ENCODE measurements around the gene TMEM63B. TPM values are rescaled to one million over a fixed set of nuclear protein-coding genes. Genes with fewer than 3 reads are reported as not detected.

The TMEM63B gene
- polyA plus RNA-seq, 1 donor from 2014 or later: 2.8 TPM

DNA sequence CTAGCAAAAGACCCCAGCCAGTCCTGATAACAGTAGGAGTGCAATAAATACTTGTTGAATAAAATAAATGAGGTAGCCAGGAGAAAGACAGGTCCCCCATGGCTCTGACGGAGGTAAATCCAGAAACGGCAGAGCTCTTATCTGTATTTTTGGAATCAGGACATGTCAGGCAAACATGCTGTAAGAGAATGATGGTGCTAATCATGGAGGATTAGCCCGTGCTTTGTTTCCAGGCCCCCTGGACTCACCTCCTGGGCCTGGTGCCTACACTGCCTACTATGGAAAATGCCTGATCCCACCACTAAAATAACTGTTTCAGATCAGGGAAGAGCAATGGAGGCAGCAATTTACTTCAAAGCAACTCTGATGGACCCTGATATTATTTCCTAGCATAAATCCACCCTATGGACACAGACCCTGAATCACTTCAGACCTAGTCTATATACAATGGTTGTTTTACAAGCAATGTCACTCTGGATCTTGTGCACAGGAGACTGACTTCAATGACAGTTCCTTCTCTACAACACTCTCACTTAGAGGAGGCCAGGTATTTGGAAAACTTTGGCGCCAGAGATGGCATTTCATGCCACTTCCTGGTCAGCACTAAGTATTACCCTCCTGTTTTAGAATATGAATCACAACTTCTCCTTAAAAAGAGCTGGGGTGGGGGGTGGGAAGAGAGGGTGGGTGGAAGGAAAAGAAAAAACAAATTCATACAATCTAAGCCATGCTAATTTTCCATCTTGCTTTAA lies 6.5 kb upstream of the TMEM63B start:
- Mint-ChIP-seq H3K27me3 (no peaks in the 10 kb centered on the region), H3K27ac (peak overlapping the region in 1 of 3 donors; percentile 11), H3K4me1 (peaks cover 37 to 57% (median 50%) of the 10 kb centered on the region in 3 donors), H3K4me3 (peak overlapping the region in 1 of 4 donors; percentile 6), H3K9me3 (no peaks in the 10 kb centered on the region), H3K36me3 (peaks cover 2% of the 10 kb centered on the region)

DNA sequence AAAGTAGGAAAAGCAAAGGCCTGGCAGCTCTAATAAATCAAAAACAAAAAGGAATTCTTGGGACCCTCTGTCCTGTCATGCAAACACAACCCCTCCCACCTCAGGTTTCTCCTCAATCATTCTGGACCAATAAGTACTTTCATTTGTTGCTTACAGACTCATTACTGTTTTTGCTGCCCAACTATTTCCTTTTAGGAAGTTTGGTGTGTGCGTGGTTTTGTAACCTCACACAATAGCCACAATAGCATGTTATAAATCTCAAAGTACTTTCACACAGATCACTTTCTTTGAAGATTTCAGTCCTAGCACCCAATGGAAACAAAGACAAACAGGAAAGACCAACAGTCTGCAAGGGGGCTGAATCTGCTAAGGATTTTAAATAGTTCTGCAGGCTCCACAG lies 4.6 kb upstream of the TMEM63B start:
- peaks cover 46 to 61% (median 59%) of the 10 kb centered on the region in 3 donors for H3K4me1 Mint-ChIP-seq
- no peaks in the 10 kb centered on the region for H3K27me3 Mint-ChIP-seq
- H3K9me3 Mint-ChIP-seq: no peaks in the 10 kb centered on the region
- H3K4me3 Mint-ChIP-seq: peak overlapping the region in 2 of 4 donors; percentile 29 to 99
- H3K27ac Mint-ChIP-seq: peak overlapping the region; percentile 1 to 73 (median 73)
- no peaks in the 10 kb centered on the region for H3K36me3 Mint-ChIP-seq

DNA sequence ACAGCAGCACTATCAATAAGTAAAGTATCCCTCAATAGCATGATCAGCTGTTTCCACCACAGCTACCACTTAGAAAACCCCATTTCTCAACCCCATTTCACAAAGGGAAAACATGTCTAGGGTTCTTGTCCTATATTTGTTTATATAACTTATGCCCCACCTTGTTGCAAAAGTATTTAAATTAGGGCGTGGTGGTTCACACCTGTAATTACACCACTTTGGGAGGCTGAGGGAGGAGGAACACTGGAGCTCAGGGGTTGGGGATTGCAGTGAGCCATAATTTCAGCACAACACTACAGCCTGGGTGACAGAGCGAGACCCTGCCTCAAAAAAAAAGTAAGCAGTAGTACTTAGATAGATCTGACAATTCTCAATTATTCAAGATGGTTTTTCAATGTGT lies 3.8 kb upstream of the TMEM63B start:
- H3K4me1 Mint-ChIP-seq: peaks cover 46 to 59% (median 54%) of the 10 kb centered on the region in 3 donors
- no peaks in the 10 kb centered on the region for H3K9me3 Mint-ChIP-seq
- no peaks in the 10 kb centered on the region for H3K27me3 Mint-ChIP-seq
- peak overlapping the region in 1 of 3 donors; percentile 73 for H3K27ac Mint-ChIP-seq
- H3K4me3 Mint-ChIP-seq: peak overlapping the region in 2 of 4 donors; percentile 39 to 99
- no peaks in the 10 kb centered on the region for H3K36me3 Mint-ChIP-seq

DNA sequence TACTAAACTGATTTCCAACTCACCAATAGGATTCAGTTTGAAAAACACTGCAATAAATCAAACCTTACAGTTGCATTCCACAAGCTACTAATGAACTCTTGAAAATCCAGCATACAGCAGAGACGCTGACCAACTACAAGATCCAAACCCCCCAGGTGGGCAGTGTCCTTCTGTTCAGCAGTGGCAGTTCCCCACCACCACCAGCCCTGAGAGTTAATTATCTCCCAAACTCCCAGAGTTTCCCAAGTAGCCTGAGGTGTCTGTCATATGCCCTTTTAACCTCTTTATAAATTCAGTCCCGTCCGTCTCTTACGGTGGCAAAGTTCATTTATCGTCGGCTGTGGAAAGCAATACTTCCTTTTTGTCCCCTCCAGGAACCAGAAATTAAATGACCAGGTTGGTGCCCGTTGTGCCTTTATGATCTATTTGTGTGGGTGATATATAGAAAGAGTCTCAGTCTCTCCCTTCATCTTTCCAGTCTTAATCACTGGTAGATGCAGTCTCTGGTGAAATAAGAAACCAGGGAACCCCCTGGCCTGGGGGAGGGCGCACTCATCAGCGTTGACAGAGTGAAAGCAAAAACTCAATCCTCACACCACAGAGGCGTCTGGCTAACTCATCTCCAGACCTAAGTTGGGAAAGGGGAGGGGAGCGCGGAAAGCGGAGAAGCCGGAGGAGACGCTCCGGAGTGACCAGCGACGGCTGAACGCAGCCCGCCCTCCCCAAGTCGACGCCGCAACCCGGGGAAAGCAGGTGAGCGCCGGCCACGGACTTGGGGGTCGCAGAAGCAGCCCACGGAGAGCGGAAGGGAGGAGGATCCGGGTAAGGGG lies 819 bp upstream of the TMEM63B start:
- no peaks in the 10 kb centered on the region for H3K27me3 Mint-ChIP-seq
- H3K4me3 Mint-ChIP-seq: peak overlapping the region; percentile 94 to 99 (median 99)
- H3K9me3 Mint-ChIP-seq: no peaks in the 10 kb centered on the region
- H3K4me1 Mint-ChIP-seq: peaks cover 36 to 49% (median 40%) of the 10 kb centered on the region in 3 donors
- no peaks in the 10 kb centered on the region for H3K36me3 Mint-ChIP-seq
- H3K27ac Mint-ChIP-seq: peak overlapping the region; percentile 98 to 99 (median 99)

DNA sequence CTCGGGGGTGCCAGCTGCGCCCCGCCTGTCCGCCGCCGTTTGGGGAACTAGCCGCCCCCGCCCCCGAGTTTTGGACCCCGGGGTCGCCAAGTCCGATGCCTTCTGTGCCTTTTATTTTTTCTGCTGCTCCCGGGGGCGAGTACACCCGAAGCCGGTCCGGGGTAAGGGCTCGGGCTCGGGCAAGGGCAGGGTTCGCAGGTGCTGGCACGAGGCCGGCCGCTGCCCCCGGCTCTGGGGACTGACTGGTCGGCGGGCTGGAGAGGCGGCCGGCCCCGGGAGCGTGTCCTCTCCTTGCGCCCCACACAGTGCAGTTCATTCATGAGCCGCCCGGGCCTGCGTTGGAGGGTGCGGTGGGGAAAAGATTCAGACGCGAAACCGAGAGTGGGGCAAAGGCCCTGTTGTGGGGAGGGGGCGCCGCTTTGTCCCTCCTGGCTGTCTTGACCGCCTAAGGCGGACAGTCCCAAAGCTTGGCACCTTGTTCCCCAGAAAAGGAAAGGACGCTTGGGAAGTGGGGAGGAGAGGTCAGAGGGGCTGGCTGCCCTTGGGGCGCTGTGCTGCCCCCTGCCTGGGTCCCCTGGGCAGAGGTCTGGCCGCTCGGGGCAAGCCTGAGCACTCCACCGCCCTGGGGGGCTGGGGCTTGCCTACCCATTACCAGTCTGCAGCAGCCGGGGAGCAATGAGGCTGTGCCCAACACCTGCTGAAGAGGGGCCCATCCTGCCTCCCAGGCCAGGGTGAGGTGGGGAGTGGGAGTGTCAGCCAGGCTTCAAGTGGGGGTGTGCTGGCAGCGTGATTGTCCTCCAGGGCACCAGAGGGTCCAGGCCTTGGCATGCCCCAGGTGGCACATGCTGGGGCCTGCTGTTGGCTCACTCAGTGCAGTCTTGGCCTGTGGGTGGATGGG lies 915 bp downstream of the TMEM63B start:
- Mint-ChIP-seq H3K27me3 (peaks cover 1% of the 10 kb centered on the region), H3K9me3 (no peaks in the 10 kb centered on the region), H3K27ac (peak overlapping the region; percentile 47 to 88 (median 85)), H3K4me1 (peaks cover 31 to 38% (median 37%) of the 10 kb centered on the region in 3 donors), H3K36me3 (no peaks in the 10 kb centered on the region), H3K4me3 (peak overlapping the region; percentile 77 to 99 (median 90))

DNA sequence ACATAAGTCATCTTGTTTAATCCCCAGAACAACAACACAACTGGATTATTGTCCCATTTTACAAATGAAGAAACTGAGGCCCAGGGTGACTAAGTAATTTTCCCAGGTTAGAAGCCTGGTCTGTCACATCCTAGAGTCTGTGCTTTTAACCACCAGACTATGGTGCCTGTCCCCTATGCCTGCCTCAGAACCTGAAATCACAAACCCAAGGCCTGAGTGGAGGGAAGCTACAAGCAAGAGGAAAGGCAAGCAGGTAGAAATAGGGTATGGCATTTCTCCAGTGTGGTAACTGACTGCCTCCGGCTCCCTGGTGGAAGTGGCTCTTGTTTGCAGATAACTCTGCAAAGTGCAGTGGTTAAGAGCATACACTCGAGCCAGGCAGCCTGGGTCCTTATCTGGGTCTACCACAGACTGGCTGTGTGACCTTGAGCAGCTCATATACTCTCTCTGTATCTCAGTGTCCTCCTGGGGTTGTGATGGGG lies 2.5 kb downstream of the TMEM63B start:
- Mint-ChIP-seq H3K27me3 (peaks cover 1% of the 10 kb centered on the region), H3K36me3 (no peaks in the 10 kb centered on the region), H3K27ac (peak overlapping the region in 1 of 3 donors; percentile 85), H3K9me3 (no peaks in the 10 kb centered on the region), H3K4me1 (peaks cover 21 to 23% (median 22%) of the 10 kb centered on the region in 3 donors), H3K4me3 (peak overlapping the region in 2 of 4 donors; percentile 15 to 99)

DNA sequence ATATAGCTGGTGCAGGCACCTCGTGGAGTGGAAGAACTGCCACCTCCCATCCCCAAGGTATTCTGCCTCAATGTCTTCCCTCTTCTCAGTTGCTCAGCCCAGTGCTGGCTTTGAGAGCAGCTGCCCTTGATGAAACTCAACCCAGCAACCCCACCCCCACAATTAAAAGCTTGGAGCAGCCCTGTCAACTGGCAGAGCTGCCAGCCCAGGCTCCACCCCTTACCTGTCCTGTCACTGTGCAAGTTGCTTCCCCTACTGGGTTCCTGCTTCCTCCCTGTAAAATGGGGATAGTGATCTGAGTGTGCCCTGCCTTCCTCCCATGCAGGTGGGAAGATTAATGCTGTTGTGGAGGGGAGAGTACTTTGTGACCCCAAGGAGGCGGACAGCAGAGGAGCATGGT lies 4.5 kb downstream of the TMEM63B start:
- H3K4me1 Mint-ChIP-seq: peaks cover 7 to 11% (median 8%) of the 10 kb centered on the region in 3 donors
- peak overlapping the region in 1 of 4 donors; percentile 62 for H3K4me3 Mint-ChIP-seq
- H3K9me3 Mint-ChIP-seq: no peaks in the 10 kb centered on the region
- peaks cover 1% of the 10 kb centered on the region for H3K27me3 Mint-ChIP-seq
- peak overlapping the region in 1 of 3 donors; percentile 2 for H3K27ac Mint-ChIP-seq
- peaks cover 4% of the 10 kb centered on the region for H3K36me3 Mint-ChIP-seq

DNA sequence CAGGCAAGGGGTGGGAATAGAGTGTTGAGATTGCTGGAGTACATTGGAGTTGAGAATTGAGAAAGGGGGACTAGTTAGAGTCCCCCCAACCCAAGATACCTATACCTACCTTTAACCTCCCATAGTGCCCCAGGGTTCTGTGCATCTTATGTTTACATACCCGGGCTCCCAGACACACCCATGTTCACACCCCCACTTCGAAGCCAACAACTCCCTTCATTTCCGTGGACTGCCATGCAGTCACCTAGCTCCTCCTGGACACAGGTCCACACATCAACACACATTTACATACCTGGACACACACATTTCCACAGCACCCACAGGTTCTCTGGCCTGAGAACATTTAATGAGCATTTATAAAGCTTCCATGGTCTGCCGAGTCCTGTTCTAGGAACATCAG lies 5.1 kb downstream of the TMEM63B start:
- Mint-ChIP-seq H3K4me3 (peak overlapping the region in 1 of 4 donors; percentile 12), H3K9me3 (no peaks in the 10 kb centered on the region), H3K27ac (peak overlapping the region in 1 of 3 donors; percentile 2), H3K27me3 (peaks cover 1% of the 10 kb centered on the region), H3K36me3 (peaks cover 4% of the 10 kb centered on the region), H3K4me1 (peaks cover 6 to 11% (median 8%) of the 10 kb centered on the region in 3 donors)

DNA sequence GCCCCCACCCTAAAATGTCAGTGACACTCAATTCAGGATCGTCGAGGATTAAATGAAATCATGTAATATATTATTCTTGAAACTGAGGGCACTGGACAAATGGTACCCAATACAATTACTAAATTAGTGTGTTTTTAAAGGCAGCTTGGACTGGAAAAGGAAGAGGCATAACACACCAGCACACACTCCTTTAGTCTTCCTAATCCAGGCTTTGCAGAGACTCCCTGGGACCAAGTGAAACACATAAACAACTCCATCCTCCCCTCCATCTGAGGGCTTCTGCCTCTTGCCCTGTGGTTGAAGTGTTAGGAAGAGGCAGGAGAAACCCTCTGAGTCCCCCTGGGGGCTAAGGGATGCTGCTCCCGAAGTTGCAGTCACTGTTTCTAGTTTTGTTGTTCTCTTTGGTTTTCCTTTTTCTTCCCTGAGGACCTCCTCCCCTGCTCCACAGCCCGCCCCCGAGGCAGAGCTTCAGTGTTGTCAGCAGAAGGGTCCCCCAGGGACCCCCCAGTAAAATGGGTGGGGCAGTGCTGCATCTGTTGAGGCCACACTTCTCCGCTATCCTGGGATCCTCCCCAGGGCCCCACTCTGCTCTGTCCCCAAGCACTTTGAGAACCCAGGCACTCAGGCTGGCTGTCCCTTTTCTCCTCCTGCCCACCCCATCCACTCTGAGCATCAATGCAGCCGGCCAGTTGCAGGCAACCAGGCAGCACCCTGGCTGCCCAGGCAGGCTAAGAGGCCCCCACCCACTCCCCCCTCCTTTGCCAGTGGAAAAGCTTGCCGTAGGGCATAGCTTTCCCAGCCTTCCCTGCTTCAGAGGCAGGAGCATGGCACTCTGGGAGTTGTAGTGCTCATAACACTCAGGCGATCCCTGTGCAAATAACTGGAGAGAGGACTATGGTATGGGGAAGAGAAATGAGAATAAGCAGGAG lies 5.9 kb downstream of the TMEM63B start:
- peaks cover 1% of the 10 kb centered on the region for H3K27me3 Mint-ChIP-seq
- peaks cover 6 to 11% (median 8%) of the 10 kb centered on the region in 3 donors for H3K4me1 Mint-ChIP-seq
- peaks cover 4% of the 10 kb centered on the region for H3K36me3 Mint-ChIP-seq
- no peaks in the 10 kb centered on the region for H3K9me3 Mint-ChIP-seq
- peak overlapping the region in 1 of 4 donors; percentile 12 for H3K4me3 Mint-ChIP-seq
- H3K27ac Mint-ChIP-seq: no peak overlapping the region

DNA sequence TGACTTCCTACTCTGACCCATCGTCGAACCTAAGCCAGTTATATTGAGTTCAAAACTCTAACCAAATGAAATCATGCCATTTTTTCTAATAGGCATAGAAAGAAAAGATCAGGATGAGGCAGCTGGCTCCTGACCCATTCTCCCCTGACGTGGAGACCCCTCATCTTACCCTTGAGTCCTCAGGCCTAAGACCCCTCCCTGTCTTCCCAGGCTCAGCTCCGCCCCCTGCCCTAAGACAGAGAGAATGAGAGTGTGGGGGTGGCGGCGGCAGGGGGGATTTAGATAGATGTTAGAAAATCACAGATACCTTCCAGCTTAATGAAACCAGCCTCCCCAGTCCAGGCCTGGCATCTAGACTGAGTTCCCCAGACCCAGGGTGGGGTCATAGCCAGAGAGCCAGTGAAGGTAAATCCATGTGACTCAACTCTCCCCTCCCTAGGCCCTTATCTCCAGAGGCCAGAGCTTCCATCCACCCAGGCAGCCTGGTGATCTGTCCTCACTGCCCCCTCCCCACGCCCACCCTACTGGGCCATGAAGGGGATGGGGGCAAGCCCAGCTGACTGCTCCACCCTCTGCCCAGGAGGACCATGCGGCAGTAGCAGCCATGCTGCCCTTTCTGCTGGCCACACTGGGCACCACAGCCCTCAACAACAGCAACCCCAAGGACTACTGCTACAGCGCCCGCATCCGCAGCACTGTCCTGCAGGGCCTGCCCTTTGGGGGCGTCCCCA lies 6.8 kb downstream of the TMEM63B start:
- H3K9me3 Mint-ChIP-seq: no peaks in the 10 kb centered on the region
- peak overlapping the region in 1 of 4 donors; percentile 47 for H3K4me3 Mint-ChIP-seq
- H3K4me1 Mint-ChIP-seq: peaks cover 6 to 11% (median 8%) of the 10 kb centered on the region in 3 donors
- peaks cover 7% of the 10 kb centered on the region for H3K36me3 Mint-ChIP-seq
- peaks cover 1% of the 10 kb centered on the region for H3K27me3 Mint-ChIP-seq
- H3K27ac Mint-ChIP-seq: peak overlapping the region in 1 of 3 donors; percentile 70

DNA sequence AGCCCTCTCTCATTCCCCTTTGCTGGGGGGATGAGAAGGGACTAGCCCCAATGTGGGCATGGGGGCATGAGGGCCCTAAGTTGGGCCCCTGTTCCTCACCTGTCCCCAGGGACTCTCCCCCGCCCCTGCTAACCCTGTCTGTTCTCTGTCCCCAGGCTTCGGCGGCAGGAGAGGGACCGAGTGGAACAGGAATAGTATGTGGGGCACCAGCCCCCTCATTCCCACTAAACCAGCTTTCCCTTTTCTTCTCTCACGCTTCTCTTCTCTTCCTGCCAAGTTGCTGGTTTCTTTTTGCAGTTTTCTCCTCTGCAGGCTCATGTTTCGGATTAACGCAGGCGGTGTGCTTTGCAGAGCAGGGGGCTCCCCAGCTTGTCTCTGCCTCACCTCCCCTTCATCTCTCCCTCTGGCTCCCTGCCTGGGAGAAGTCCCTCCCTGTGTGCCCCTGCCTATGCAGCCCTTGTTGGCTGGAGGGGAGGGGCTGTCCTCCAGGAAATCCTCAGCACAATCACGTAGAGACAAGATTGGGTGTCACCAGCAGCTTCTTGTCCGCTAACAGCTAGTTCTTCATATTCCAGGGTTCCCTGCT lies 7.9 kb downstream of the TMEM63B start:
- peak overlapping the region in 1 of 4 donors; percentile 47 for H3K4me3 Mint-ChIP-seq
- peaks cover 0 to 9% (median 8%) of the 10 kb centered on the region in 3 donors for H3K4me1 Mint-ChIP-seq
- peak overlapping the region in 1 of 3 donors; percentile 73 for H3K27ac Mint-ChIP-seq
- no peaks in the 10 kb centered on the region for H3K9me3 Mint-ChIP-seq
- peaks cover 7% of the 10 kb centered on the region for H3K36me3 Mint-ChIP-seq
- H3K27me3 Mint-ChIP-seq: peaks cover 1% of the 10 kb centered on the region

DNA sequence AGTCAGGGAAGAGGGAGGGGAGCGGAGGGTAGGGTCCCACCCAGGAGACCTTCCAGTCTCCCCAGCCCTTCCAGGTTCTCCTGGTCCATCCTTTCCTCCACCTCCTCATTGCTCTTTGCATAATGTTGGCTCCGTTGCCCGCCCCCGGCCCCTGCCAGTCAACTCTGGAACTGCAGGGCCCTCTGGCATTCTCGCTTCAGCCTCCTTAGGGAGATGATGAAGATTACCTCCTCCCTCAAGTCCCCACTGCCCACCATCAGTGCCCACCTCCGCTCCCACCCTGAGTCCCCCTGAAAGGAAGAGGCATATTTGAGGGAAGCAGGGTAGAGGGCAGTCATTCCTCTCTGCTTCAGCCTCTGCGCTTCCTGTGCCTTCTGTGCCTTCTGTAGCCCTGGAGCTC lies 8.5 kb downstream of the TMEM63B start:
- Mint-ChIP-seq H3K4me1 (peaks cover 0 to 9% (median 8%) of the 10 kb centered on the region in 3 donors), H3K27ac (no peak overlapping the region), H3K27me3 (peaks cover 1% of the 10 kb centered on the region), H3K36me3 (peaks cover 7% of the 10 kb centered on the region), H3K4me3 (no peak overlapping the region), H3K9me3 (no peaks in the 10 kb centered on the region)

All from IgD-negative memory B cell (primary cell).